ENCODE measurements around the gene NOTCH4. TPM values are rescaled to one million over a fixed set of nuclear protein-coding genes. Genes with fewer than 3 reads are reported as not detected.
A peak's percentile ranks its signal among the peaks of the same experiment; 100 is the strongest.
"Not testable (repeated sequence)": the region's sequence is repeated elsewhere in the genome, so short reads cannot be mapped to it uniquely, and the experiment has no call there.

Gene NOTCH4
- total RNA-seq = 71.8 TPM

DNA sequence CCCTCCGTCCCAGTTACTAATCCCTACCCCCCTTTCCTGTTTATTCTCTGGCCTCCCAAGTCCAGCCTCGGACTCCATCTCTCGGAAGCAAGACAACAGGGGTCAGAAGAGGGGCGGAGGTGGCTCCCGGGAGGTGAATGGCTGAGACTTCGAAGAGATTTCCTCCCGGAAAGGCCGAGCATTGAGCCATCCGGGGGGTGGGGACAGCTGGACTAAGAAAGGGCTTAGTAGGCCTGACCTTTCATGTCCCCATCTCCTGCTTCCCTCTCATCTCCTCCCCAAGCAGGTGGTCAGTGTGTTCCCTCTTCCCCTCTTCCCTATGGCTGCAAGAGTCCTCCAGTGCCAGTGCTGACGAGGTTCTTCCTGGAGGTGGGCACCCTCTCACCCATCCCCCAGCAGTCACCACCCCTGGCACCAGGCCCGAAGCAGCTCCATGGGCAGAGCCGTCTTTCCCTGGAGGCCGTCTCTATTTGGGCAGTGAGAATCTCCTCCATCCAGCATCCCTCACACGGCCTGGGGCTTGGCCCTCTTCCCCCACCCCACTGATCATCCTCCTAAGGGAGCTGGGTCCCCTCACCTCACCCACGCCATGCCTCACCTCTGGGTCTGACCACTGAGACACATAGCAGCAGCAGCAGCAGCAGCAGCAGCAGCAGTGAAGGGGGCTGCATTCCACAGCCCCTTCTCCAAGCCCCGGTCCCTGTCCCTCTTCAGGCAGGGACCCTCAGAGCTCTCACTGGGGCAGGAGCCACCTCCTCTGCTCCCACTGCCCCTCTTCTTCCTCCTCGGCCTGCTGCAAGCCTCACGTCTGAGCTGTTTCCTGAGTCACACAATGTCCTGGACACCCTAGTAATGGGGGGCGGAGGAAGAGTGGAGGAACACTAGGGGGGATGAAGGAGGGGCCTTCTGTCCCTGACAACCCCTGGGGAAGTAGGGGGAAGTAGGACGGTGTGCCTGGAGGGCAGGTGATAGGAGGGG, at the start of gene NOTCH4:
NOTCH4 (minus strand) TSS at position 810 of the 978 bp plus-strand sequence; CDS start at position 671, 139 bp downstream.
- intact Hi-C loops (cut with DNase I) = no loop called here
- DNase-seq (ENCODE audit: low spot score) = no peak
- peak; percentile 27 for ATAC-seq

DNA sequence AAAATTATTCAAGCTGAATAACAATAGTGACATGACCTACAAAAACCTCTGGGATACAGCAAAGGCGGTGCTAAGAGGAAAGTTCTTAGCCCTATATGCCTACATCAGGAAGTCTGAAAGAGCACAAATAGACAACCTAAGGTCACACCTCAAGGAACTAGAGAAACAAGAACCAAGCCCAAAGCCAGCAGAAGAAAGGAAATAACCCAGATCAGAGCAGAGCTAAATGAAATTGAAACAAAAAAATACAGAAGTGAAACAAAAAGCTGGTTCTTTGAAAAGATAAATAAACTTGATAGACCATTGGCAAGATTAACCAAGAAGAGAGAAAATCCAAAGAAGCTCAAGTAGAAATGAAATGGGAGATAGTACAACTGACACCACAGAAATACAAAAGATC, 47.6 kb upstream of the NOTCH4 start:
- DNase-seq (ENCODE audit: low spot score) (no peak), ATAC-seq (no peak)
- intact Hi-C loops (cut with DNase I) = no loop called here

DNA sequence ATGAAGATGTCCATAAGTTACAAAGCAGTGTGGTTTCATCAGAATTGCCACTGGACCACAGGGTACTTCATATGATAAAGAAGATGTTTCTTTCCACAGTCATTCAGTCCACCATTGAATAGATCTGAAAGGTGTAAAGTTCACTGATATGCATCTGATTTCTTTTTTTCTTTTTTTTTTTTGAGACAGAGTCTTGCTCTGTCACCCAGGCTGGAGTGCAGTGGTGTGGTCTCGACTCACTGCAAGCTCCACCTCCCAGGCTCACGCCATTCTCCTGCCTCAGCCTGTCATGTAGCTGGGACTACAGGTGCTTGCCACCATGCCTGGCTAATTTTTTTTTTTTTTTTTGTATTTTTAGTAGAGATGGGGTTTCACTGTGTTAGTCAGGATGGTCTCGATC, 44.6 kb upstream of the NOTCH4 start:
- ATAC-seq; intact Hi-C loops (cut with DNase I); DNase-seq (ENCODE audit: low spot score): not testable (repeated sequence)

DNA sequence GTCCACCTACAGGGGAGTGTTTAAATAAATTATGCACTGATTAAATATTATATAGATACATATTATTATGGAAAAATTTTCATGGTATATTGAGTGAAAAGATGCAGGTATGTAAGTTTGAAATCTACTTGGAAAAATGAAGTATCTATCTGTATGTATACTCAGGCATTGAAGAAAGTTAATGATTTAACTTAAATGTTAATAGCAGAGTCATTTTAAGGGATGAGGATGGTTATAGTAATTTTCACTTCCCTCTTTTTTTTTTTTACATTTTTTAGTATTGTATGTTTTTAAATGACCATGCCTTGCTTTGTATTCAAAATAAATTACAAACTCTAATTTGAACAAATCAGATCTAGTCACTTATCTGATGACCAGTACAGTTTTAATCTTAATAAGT, 43.2 kb upstream of the NOTCH4 start:
- ATAC-seq (no peak), DNase-seq (ENCODE audit: low spot score) (no peak)
- intact Hi-C loops (cut with DNase I) = no loop called here

- ATAC-seq; DNase-seq (ENCODE audit: low spot score); intact Hi-C loops (cut with DNase I): not testable (repeated sequence)
These were observed 33.4 kb upstream of the NOTCH4 start for GRCh38 chr6:32257262-32257661.

GRCh38 chr6:32255199-32256153, 31.6 kb upstream of the NOTCH4 start:
- ATAC-seq (peak; percentile 98), DNase-seq (ENCODE audit: low spot score) (peak; percentile 84)
- intact Hi-C loops (cut with DNase I) = no loop called here

DNA sequence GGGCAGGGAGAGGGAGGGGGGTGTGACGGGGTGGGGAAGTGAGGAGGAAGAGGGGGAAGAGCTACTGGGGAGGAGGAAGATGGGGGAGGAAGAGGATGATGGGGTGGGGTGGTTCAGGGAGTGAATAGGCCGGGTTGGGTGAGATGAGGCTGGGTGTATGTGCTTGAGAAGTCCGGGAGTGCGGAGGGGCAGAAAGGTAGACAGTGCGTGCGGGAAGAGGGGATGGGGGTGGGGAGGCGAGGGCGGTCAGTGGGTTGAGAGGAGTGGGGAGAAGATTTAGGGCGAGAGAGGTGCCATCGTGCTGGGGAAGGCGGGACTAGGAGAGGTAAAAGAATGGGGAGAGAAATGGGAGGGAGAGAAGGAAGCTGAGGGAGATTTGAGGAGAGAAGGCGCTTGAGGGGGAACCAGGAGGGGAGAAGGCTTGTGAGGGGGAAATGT, 30.9 kb upstream of the NOTCH4 start:
- DNase-seq (ENCODE audit: low spot score) = no peak
- peak; percentile 75 for ATAC-seq
- intact Hi-C loops (cut with DNase I) = no loop called here

GRCh38 chr6:32252331-32253009, 28.6 kb upstream of the NOTCH4 start:
- DNase-seq (ENCODE audit: low spot score) (no peak), ATAC-seq (no peak)
- intact Hi-C loops (cut with DNase I) = no loop called here

- no peak for ATAC-seq
- no peak for DNase-seq (ENCODE audit: low spot score)
- intact Hi-C loops (cut with DNase I) = no loop called here
These were observed 25.4 kb upstream of the NOTCH4 start for GRCh38 chr6:32249262-32249661.

GRCh38 chr6:32247401-32247800, 23.5 kb upstream of the NOTCH4 start:
- intact Hi-C loops (cut with DNase I) = no loop called here
- ATAC-seq (no peak), DNase-seq (ENCODE audit: low spot score) (no peak)

DNA sequence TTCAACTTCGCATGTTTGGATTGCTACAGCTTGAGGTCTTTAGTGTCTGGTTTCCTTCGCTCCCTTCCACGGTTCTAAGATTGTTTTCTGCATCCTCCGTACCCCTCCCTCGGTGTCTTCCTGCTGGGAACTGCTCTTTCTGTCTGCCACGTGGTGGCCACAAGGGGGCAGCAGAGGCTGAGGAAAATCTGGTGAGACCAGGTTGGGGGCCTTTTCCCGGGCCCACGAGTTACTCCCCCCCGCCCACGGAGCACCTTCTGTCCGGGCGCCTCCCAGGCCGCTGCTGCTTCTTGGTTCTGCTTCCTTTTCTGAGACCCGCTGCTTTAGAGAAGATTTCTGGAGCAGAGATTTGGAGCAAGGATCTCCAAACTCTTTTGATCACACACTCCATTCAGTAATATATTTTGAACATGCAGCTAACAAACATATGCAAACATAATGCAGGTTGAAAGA, 21.1 kb upstream of the NOTCH4 start:
- DNase-seq (ENCODE audit: low spot score) (peak; percentile 94), ATAC-seq (peak; percentile 93)
- intact Hi-C loops (cut with DNase I) = no loop called here

GRCh38 chr6:32244270-32244669, 20.4 kb upstream of the NOTCH4 start:
- intact Hi-C loops (cut with DNase I) = no loop called here
- no peak for DNase-seq (ENCODE audit: low spot score)
- ATAC-seq = peak; percentile 95

GRCh38 chr6:32242318-32242813, 18.5 kb upstream of the NOTCH4 start:
- DNase-seq (ENCODE audit: low spot score); ATAC-seq; intact Hi-C loops (cut with DNase I): not testable (repeated sequence)

- intact Hi-C loops (cut with DNase I) = no loop called here
- DNase-seq (ENCODE audit: low spot score) (no peak), ATAC-seq (no peak)
These were observed 16.8 kb upstream of the NOTCH4 start for GRCh38 chr6:32240686-32241085.

GRCh38 chr6:32239462-32239861, 15.6 kb upstream of the NOTCH4 start:
- DNase-seq (ENCODE audit: low spot score) (no peak), ATAC-seq (no peak)
- intact Hi-C loops (cut with DNase I) = no loop called here

GRCh38 chr6:32234934-32235333, 11.1 kb upstream of the NOTCH4 start:
- intact Hi-C loops (cut with DNase I) = no loop called here
- ATAC-seq = no peak
- no peak for DNase-seq (ENCODE audit: low spot score)

DNA sequence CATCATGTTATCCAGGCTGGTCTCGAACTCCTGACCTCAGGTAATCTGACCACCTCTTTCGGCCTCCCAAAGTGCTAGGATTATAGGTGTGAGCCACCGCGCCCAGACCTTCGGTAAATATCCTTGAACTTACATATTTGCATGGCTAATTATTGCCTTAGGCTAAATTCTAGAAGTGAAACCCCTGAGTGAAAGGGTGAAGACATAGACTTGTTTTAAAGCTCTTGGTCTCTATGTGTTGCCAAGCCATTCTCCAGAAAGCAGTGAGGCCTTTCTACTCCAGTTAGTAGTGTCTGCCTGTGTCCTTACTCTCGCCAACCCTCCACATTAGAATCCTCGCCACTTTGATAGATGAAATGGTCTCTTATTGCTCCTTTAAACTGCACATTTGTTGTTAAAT, 2.6 kb upstream of the NOTCH4 start:
- DNase-seq (ENCODE audit: low spot score) (no peak), ATAC-seq (no peak)
- intact Hi-C loops (cut with DNase I) = no loop called here

DNA sequence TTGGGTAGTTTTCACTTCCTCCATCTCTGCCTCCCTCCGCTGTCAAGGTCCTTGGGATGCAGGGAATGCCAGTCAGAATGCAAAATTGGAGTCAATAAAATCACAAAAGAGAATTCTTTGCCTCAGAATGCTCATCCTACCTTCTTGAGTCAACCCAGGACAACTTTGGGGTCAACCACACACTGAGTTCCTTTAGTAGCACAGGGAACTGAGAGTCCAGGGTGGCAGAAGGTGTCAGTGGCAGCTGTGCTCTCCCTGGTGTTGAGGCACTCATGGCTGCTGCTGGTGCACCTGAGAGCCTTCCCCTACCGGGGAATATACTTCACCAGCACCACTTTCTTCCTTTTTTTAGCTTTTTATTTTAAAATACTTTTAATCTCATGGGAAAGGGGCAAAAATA, 829 bp upstream of the NOTCH4 start:
- intact Hi-C loops (cut with DNase I) = no loop called here
- ATAC-seq (no peak), DNase-seq (ENCODE audit: low spot score) (no peak)

Data from sciatic nerve (tissue), 2 donors.